RCC 7860 (cell line): ENCODE data around the gene MAGI1.
"Not testable (repeated sequence)": the region's sequence is repeated elsewhere in the genome, so short reads cannot be mapped to it uniquely, and the experiment has no call there.

Source experiments
- DNase-seq: peaks from one replicate; pipeline ENCODE4 v3.0.0-alpha.2; 2015; ENCODE audit warnings: low spot score
- FAIRE-seq: peaks from 2 replicates; lab custom pipeline; 2012; peaks lifted over from hg19 to GRCh38; lab: Jason Lieb, UNC

MAGI1 gene

GRCh38 chr3:65558826-65559225, 479.9 kb downstream of the MAGI1 start:
- FAIRE-seq (no peak), DNase-seq (no peak)

- DNase-seq (no peak), FAIRE-seq (no peak)
These were observed 480.7 kb downstream of the MAGI1 start for GRCh38 chr3:65557899-65558564.

- DNase-seq (no peak), FAIRE-seq (no peak)
These were observed 481.7 kb downstream of the MAGI1 start for GRCh38 chr3:65556934-65557577.

- DNase-seq: no peak
- FAIRE-seq: no peak
These were observed 486.3 kb downstream of the MAGI1 start for GRCh38 chr3:65552434-65552833.

- no peak for DNase-seq
- no peak for FAIRE-seq
These were observed 486.8 kb downstream of the MAGI1 start for GRCh38 chr3:65551945-65552344.

GRCh38 chr3:65550137-65550536, 488.6 kb downstream of the MAGI1 start:
- FAIRE-seq (no peak), DNase-seq (no peak)

- FAIRE-seq (no peak), DNase-seq (no peak)
These were observed 489.1 kb downstream of the MAGI1 start for GRCh38 chr3:65549626-65549959.

GRCh38 chr3:65548848-65549625, 489.7 kb downstream of the MAGI1 start:
- DNase-seq (no peak), FAIRE-seq (no peak)

GRCh38 chr3:65545429-65545828, 493.3 kb downstream of the MAGI1 start:
- DNase-seq (no peak), FAIRE-seq (no peak)

- DNase-seq, FAIRE-seq: not testable (repeated sequence)
These were observed 495.3 kb downstream of the MAGI1 start for GRCh38 chr3:65543391-65543790.

- DNase-seq (no peak), FAIRE-seq (no peak)
These were observed 498.1 kb downstream of the MAGI1 start for GRCh38 chr3:65540666-65541065.

- DNase-seq (no peak), FAIRE-seq (no peak)
These were observed 499.1 kb downstream of the MAGI1 start for GRCh38 chr3:65539616-65540015.

- no peak for DNase-seq
- no peak for FAIRE-seq
These were observed 500.6 kb downstream of the MAGI1 start for GRCh38 chr3:65538101-65538500.

- DNase-seq (no peak), FAIRE-seq (no peak)
These were observed 501.6 kb downstream of the MAGI1 start for GRCh38 chr3:65537109-65537508.

GRCh38 chr3:65535260-65535659, 503.5 kb downstream of the MAGI1 start:
- FAIRE-seq (no peak), DNase-seq (no peak)

- DNase-seq (no peak), FAIRE-seq (no peak)
These were observed 503.9 kb downstream of the MAGI1 start for GRCh38 chr3:65534805-65535204.

GRCh38 chr3:65532749-65533148, 506.0 kb downstream of the MAGI1 start:
- DNase-seq: no peak
- FAIRE-seq: no peak

- DNase-seq (no peak), FAIRE-seq (no peak)
These were observed 506.5 kb downstream of the MAGI1 start for GRCh38 chr3:65532215-65532614.

- DNase-seq: no peak
- no peak for FAIRE-seq
These were observed 507.2 kb downstream of the MAGI1 start for GRCh38 chr3:65531499-65531898.

GRCh38 chr3:65526656-65527055, 512.1 kb downstream of the MAGI1 start:
- FAIRE-seq (peak; percentile 96), DNase-seq (peak; percentile 65)

GRCh38 chr3:65524584-65524983, 514.1 kb downstream of the MAGI1 start:
- DNase-seq: no peak
- no peak for FAIRE-seq

- FAIRE-seq: no peak
- DNase-seq: no peak
These were observed 514.8 kb downstream of the MAGI1 start for GRCh38 chr3:65523878-65524277.
